HG02852 (cell line): ENCODE measurements around the gene FOXC1.

Source experiments
- ATAC-seq: cut with Tn5 transposase; IDR thresholded peaks from one replicate; pipeline ENCODE4 v1.9.1; 2021; ENCODE audit warnings: mild to moderate bottlenecking, moderate library complexity; ENCODE audit not compliant: unreplicated experiment

Gene FOXC1

DNA sequence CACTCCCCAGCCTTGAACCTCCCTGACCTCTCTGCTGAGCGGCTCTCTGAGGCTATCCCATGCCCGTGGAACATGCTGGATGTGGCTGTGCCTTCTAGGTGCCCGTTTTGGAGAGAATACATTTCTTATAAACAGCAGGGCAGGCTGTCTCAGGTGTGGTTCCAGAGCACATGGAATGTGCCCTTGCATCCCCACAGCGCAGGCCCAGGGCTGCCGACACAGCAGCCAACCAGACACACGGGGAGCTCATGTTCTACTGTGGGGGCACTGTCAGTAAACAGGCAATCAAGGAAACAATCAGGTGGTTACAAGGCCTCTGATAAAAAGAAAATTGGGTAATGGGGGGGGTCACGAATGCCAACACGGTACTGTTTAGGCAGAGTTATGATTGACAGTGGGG, 30.8 kb downstream of the FOXC1 start:
- no peak for ATAC-seq

DNA sequence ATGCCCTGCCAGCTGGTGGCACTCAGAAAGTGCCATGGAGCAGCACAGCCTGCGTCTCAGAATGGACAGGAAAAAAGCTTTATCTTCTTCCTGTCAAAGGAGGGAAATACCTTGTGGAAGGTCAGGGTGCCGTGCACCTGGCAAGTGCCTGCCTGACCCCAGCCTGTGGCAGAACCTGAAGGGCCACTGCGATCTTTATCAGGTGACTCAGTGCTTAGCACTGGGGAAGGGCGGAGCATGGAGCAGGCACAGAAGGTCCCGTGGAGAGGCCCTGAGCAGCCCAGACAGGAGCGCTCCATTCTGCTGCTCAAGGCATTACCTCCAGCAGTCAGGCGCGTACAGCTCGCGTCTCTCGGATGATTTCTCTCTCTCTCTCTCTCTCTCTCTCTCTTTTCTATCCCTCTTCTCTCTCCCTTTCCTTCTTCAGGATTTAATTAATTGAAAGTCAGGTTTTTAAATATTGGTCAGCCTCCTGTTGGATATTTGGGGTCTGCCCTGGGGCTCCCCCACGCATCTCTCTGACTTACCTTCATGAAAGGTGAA, 31.7 kb downstream of the FOXC1 start:
- no peak for ATAC-seq

DNA sequence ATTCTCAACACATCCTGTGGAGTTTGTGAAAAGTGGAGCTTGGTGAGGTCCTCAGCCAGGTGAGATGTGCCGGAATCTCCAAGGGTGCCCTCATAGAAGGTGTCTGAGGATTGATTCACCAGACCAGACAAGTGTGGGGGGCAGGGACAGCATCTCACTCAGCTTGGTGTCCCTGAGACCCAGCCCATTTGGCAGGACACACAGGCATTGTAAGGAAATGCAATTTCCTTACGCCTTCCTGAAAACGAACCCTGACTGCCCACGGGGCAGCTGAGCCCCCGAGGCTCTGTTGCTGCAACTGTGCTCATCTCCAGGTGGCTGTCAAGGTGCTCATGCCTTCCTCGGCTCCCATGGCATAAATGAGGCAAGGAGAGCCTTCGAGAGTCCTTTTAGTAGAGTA, 33.4 kb downstream of the FOXC1 start:
- no peak for ATAC-seq

DNA sequence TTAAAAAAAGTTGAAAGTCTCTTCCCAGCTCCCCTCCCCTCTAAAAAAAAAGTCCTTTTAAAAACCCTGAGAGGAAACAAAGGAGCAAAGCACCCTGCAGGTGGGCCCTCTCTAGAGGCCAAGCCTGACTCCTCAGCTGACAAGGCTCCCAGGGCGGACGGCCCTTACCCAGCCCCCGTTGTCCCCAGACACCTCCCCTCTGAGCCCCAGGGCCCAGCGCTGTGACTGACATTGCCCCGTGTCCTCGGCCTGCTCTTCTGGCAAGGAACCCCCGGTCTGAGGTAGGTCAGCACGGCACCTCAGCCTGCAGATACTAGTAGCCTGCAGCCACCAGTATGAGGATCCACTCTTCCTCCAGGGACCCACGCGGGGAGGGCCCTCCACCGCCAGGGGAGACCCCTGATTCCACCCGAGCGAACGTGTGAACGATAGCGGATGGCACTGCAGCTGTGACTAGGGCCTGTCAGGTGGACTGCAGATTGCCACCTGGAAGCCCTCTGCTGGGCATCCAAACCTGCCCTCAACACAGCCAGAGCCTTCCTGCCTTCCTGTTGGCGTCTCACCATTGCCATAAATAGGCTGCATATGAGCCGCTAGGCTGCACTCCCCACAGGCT, 34.2 kb downstream of the FOXC1 start:
- ATAC-seq = no peak

DNA sequence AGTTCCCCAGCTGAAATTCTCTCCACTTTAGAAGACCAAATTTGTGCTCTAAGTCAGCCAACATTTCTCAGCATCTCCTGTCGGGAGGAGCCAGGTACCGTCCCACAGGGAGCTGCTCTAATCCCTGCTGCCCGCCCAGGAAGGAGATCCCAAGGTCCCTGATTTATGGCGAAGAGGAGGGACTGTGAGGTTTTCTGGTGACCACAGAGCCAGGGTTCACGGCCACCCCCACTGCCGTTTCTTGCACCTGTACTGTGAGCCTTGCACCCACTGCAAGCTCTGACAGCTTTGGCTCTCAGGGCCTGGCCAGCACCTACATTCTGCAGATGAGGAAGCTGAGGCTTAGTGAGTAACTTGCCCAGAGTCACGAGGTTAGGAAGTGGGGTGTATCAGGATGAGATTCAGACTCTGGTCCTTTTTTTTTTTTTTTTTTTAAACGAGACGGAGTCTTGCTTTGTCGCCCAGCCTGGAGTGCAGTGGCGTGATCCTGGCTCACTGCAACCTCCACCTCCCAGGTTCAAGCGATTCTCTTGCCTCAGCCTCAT, 34.9 kb downstream of the FOXC1 start:
- ATAC-seq = no peak

DNA sequence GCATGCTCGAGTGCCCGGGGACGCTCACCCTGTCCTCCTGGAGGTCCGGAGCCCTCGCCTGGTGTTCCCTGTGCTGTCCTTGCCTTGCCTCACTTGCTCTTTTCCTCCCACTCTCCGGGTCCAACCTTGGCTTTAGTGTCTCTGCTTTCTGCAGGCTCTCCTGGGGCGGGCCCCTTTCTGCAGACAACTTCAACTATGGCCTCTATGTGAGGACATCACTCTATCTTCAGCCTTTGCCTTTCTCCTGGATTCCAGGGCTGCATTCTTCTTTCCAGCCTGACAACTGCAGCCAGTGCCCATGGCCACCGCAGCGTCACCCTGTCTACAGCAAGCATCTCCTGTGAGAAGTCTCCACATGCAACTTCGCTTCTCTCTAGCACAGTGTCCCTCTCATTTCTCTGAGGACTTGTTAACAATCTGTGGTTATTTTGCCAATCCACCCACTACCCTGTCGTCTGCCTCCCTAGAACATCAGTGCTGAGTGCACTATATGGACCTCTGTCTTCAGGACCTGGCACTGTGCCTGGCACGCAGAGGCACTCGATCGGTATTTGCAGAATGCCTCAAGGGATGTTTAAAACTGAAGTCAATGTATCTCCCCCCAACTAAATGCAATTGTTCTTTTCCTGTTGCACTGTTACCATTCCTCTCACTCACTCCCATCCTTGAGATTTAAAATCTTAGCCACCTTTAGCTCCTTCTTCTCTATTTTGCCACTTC, 35.9 kb downstream of the FOXC1 start:
- ATAC-seq = no peak

DNA sequence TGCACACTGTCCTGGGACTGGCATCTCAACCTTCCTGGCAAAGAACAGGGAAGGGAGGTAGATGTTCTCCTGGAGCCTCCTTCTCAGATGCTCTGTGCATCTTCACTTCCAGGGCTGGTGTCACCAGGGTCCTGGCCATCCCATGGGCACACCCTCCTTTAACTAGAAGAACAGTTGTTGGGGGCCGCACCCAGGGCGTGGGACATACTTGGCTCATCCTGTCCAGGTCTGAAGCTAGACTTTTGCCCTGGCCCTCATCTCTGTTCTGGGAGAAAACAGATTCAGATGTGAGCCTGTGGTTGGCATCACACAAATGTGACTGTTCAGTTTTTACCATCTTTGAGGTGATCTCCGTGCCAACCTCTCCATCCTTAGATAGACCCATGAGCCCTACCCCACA, 41.6 kb downstream of the FOXC1 start:
- ATAC-seq = no peak

DNA sequence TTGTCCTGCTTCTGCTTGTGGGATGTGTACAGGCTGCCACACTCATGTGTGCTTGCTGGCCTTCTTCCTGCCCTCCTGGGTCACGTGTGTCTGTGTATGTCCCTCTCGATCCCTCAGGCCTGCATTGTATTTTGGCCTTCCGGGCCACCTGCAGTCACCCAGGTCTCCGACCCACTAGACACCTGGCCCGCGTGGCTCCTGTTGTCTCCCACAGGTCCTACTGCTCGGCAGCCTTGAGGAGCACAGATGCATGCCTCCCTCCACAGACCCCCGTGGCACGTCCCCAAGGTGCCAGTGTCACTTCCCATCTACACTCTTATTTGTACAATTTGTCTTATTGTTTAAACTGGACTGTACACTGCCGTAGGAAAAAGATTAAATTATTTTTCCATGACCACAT, 43.1 kb downstream of the FOXC1 start:
- no peak for ATAC-seq

DNA sequence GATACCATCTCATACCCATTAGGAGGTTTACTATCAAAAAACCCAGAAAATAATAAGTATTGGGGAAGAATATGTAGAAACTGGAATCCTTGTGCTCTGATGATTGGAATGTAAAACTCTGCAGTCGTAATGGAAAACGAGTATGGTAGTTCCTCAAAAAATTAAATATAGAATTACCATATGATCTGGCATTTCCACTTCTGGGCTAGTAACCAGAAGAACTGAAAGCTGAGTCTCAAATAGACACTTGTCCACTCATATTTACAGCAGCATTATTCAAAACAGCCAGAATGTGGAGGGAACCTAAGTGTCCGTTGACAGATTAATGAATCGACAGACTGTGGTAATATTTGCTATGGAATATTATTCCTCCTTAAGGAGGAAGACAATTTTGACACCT, 44.3 kb downstream of the FOXC1 start:
- no peak for ATAC-seq

DNA sequence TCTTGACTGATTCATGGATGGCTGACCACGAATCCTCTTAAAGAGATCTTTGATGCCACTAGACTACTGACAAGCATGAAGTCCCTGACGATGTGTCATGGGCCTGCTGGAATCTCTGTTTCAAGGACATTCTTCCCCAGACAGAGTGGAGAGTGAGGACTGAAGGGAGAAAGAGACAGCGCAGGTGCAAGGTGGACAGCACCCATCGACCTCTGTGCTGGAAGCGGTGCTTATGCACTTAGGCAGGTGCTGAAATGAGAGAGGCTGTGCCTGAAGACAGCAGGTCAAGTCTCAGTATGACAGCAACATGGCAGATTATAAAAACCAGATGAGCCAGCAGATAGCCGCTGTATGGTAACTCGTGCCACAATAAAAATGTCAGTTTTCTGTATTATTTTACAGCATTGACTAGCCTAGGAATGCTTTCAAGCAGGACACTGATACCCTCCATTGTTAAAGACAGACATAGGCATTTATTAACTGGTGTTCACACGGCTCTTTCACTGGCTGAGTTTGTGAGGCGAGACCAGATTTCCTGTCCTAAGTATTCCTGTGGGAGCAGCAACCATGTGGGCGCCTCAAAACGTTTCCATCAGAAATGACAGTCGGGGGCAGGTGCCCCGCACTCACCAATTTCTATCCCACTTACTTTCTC, 47.5 kb downstream of the FOXC1 start:
- ATAC-seq = no peak

DNA sequence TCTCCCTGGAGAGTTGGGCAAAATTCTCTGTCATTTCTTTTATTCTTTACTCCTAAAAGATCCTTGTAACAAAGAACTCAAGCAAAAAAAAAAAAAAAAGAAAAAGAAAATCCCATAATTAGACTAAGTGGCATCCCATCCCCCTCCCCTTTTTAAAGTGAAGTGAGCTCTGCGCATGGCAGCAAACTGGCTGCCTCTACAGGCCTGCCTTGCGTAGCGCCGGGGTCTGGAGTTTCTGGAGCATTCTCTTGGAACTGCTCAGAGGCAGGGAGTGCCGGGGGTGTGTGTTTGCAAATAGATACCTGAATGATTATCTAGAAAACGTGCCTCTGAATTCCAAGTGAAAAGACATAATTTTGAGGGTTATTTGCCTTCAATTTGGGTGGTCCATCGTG, 48.1 kb downstream of the FOXC1 start:
- ATAC-seq = no peak

DNA sequence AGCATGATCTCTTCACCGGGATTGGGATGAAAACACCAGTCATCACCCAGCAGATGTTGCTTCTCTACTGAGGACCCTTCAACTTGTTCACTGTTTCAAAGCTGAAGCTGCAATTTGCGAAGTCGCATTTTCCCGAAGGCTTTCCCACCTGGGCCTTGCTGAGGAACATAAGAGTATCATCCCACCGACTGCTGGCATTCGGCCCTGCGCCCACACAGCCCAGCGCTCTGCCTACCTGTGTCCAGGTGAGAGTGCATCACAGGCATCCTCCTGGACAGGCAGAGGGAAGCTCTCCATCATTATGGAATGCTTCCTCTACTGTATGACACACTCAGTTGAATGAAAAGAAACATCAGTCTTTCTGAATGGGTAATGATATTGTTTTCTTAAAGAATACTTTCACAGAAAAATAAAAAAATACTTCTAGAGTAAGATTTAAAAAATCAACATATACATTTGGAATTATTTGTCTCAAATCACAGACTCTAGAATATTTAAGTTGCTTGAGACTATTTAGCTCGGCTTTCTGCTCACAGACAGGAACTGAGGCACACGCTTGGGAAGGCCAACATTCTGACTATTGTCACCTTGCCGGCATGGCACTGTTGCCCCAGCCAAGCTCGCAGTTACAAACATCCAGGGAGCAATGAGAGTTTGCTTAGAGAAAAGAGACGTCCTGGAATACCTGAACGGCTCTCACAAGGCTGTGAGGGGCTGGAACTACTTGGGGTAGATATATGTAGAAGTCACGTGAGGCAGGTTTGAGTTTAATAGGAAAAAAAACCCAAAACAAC, 48.7 kb downstream of the FOXC1 start:
- no peak for ATAC-seq

DNA sequence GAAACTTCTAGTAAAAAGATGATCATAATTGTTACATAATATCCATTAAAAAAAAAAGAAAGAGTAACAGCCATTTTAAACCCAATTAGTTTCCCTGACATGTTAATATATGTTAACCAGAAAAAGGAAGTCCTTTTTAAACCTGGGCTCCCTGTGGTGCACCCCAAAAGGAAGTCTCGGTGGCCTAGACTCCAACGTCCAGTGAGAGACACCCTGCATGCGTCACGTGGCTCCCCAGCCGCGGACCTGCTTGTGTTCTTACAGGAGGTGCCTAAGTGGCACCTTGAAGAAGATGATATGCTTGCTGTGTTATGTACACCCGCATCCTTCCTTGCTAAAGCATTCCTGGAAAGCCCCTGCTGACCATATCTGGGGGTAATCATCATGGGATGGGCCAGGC, 50.1 kb downstream of the FOXC1 start:
- ATAC-seq = no peak

DNA sequence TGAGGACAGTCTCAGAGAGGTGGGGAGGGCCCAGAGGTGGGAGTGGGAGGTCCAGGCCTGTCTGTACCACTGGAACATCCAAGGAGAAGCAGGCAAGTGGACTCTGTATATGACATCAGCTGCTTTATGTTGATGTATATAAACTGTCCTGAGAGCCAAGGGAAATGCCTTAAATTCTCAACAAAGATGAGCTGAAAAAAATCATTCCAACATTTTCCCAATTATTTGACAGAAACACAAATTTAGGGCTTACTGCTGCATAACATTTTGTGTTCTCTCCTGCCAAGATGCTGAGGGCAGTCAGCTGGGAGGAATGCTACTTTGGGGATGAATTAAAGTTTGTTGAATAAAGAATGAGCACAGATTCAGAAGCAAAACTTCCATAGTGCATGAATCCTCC, 52.8 kb downstream of the FOXC1 start:
- ATAC-seq = no peak
